Panc1 (cell line): ENCODE data around the gene TMED5. TPM values are rescaled to one million over a fixed set of nuclear protein-coding genes. Genes with fewer than 3 reads are reported as not detected.

Experiments used
- ATAC-seq: fragments of 200-7000 bp; cut with Tn5 transposase; 2 replicates; pipeline ENCODE4 v1.9.1; 2020; ENCODE audit warnings: mild to moderate bottlenecking, moderate library complexity
- BruUV-seq: library from RNA; stranded (reverse); fragments of 400-500 nt; replicated peaks from 2 replicates; lab custom pipeline; 2021; lab: Mats Ljungman, UMichigan
- CTCF ChIA-PET: fragments of 300-600 bp; sonication (Branson Sonifier 250); formaldehyde crosslinking; loops from one replicate; lab custom pipeline; 2022; ENCODE audit warnings: antibody characterized with exemption; lab: Charles Lee
- POLR2A ChIA-PET: fragments of 300-600 bp; sonication (Branson Sonifier 250); formaldehyde crosslinking; loops from one replicate; lab custom pipeline; 2022; ENCODE audit warnings: antibody characterized with exemption; lab: Charles Lee
- DNase-seq: peaks from one replicate; pipeline ENCODE4 v3.0.0-alpha.2; 2010; ENCODE audit warnings: low read depth, low spot score
- H3K27ac ChIP-seq: 2 replicates; pipeline ENCODE4 v1.5.1; 2011; ENCODE audit warnings: mild to moderate bottlenecking, low read length, inconsistent platforms
- H3K27me3 ChIP-seq: fragments of 200-500 bp; sonication (Bioruptor generic); 2 replicates; pipeline ENCODE4 v1.6.0; 2014; ENCODE audit warnings: low read length, inconsistent platforms; ENCODE audit not compliant: control insufficient read depth, insufficient read depth
- H3K36me3 ChIP-seq: fragments of 200-500 bp; sonication (Bioruptor generic); 2 replicates; pipeline ENCODE4 v1.5.1; 2014; ENCODE audit warnings: inconsistent platforms, mild to moderate bottlenecking, low read length, moderate library complexity; ENCODE audit not compliant: control insufficient read depth, insufficient read depth
- H3K4me1 ChIP-seq: 2 replicates; pipeline ENCODE4 v1.5.1; 2011; ENCODE audit warnings: inconsistent platforms, mild to moderate bottlenecking, low read length, moderate library complexity; ENCODE audit not compliant: control insufficient read depth, insufficient read depth
- H3K4me3 ChIP-seq, 2 experiments: 2 replicates each; pipeline ENCODE4 v1.5.1; 2011 to 2012; ENCODE audit warnings: low read depth in 2 of 2, low read length in 2 of 2, mild to moderate bottlenecking in 2 of 2, inconsistent platforms in 1 of 2, moderate library complexity in 1 of 2
- H3K9me3 ChIP-seq: fragments of 200-500 bp; sonication (Bioruptor generic); 2 replicates; pipeline ENCODE4 v1.5.1; 2014; ENCODE audit warnings: low read depth, mild to moderate bottlenecking, inconsistent platforms, low read length, moderate library complexity; ENCODE audit not compliant: control insufficient read depth, insufficient read depth
- POLR2AphosphoS5 ChIP-seq: IDR thresholded peaks from 2 replicates; pipeline ENCODE4 v1.6.1; 2012; ENCODE audit warnings: mild to moderate bottlenecking, low read depth, low read length, moderate library complexity
- REST ChIP-seq, 2 experiments: IDR thresholded peaks; 2 replicates each; pipeline ENCODE4 v1.6.1; 2011 to 2012; ENCODE audit warnings: low read depth in 2 of 2, control low read depth in 1 of 2, low read length in 1 of 2, mild to moderate bottlenecking in 1 of 2, moderate library complexity in 1 of 2; ENCODE audit not compliant: insufficient read depth in 1 of 2
- SIN3A ChIP-seq: IDR thresholded peaks from 2 replicates; pipeline ENCODE4 v1.6.1; 2012; ENCODE audit warnings: low read depth, mild to moderate bottlenecking, low read length, moderate library complexity, borderline replicate concordance; ENCODE audit not compliant: insufficient read depth
- TCF7L2 ChIP-seq: IDR thresholded peaks from 2 replicates; pipeline ENCODE4 v1.6.1; 2011; ENCODE audit warnings: mild to moderate bottlenecking, low read depth, low read length, inconsistent platforms
- in situ Hi-C: cut with HindIII; loops from 2 replicates; pipeline ENCODE4 v1.10.0; 2016; ENCODE audit warnings: low sequenced_read_pairs, low pct_unique_long_range_greater_than_20kb
- intact Hi-C: fragments of 100-400 bp; cut with micrococcal nuclease; formaldehyde crosslinking; loops from one replicate; pipeline ENCODE4 v1.10.0; 2022; ENCODE audit not compliant: unreplicated experiment
- total RNA-seq: library from RNA; stranded (reverse); gene quantifications from one replicate; pipeline ENCODE4 v1.2.1, GENCODE V29; 2021; ENCODE audit not compliant: unreplicated experiment
- TF ChIP-seq, protein P1 (sequence below): fragments of 450-650 bp; IDR thresholded peaks from 2 replicates; pipeline ENCODE4 v1.5.1; 2017; ENCODE audit warnings: mild to moderate bottlenecking

Gene TMED5
- total RNA-seq, 1 experiment from 2014 or later = 45.6 TPM

- Histone ChIP-seq H3K27me3 (no peaks in the 10 kb centered on the region), H3K27ac (no peak overlapping the region), H3K4me1 (no peaks in the 10 kb centered on the region), H3K36me3 (peaks cover 4% of the 10 kb centered on the region; the same call in 1 of the 2 replicates), H3K9me3 (no peaks in the 10 kb centered on the region), H3K4me3 (no peak overlapping the region)
- CTCF ChIA-PET = no interaction called here
- POLR2A ChIA-PET = no interaction called here
- BruUV-seq = no TSS peak
- no peak for TF ChIP-seq POLR2AphosphoS5
- TF ChIP-seq SIN3A = no peak
- TF ChIP-seq TCF7L2 = no peak
- TF ChIP-seq REST (IDR thresholded peaks at IDR 0.05; ENCODE audit: insufficient read depth in 1 of 2, low read depth in 2 of 2, low read length in 1 of 2) = no peak
- TF ChIP-seq, protein P1, sequence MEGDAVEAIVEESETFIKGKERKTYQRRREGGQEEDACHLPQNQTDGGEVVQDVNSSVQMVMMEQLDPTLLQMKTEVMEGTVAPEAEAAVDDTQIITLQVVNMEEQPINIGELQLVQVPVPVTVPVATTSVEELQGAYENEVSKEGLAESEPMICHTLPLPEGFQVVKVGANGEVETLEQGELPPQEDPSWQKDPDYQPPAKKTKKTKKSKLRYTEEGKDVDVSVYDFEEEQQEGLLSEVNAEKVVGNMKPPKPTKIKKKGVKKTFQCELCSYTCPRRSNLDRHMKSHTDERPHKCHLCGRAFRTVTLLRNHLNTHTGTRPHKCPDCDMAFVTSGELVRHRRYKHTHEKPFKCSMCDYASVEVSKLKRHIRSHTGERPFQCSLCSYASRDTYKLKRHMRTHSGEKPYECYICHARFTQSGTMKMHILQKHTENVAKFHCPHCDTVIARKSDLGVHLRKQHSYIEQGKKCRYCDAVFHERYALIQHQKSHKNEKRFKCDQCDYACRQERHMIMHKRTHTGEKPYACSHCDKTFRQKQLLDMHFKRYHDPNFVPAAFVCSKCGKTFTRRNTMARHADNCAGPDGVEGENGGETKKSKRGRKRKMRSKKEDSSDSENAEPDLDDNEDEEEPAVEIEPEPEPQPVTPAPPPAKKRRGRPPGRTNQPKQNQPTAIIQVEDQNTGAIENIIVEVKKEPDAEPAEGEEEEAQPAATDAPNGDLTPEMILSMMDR = no peak
- in situ Hi-C loops = no loop called here
- no peak for ATAC-seq
- intact Hi-C loops = no loop called here
- no peak for DNase-seq
Observed at GRCh38 chr1:93194231-93194990, 14.2 kb upstream of the TMED5 start.

DNA sequence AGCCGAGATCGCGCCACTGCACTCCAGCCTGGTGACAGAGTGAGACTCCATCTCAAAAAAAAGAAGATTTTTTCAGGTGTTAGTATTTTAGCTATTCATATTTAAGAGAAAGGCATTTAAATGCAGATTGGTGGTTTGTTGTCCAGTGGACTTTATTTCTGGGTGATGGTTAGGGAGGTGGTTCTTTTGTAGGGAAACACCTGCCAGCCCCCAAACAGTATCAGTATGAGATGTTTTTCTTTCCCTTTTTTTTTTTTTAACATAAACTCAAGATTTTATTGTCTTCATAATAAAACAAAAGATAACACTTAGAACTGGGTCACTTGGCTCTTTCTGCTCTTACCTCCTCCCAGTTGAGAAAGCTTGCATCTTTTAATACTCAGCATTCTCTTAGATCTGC is 10.2 kb upstream of the TMED5 start:
- DNase-seq (no peak), ATAC-seq (no peak)
- H3K9me3 ChIP-seq = no peaks in the 10 kb centered on the region
- TF ChIP-seq POLR2AphosphoS5 (no peak), TCF7L2 (no peak), SIN3A (no peak), REST (IDR thresholded peaks at IDR 0.05; ENCODE audit: insufficient read depth in 1 of 2, low read depth in 2 of 2, low read length in 1 of 2) (no peak)
- TF ChIP-seq, protein P1 = no peak
- in situ Hi-C loops (no loop called here), intact Hi-C loops (no loop called here)
- H3K27ac ChIP-seq = no peak overlapping the region
- peaks cover 12% of the 10 kb centered on the region; the same call in 1 of the 2 replicates for H3K36me3 ChIP-seq
- no peak overlapping the region for H3K4me3 ChIP-seq
- no TSS peak for BruUV-seq
- no peaks in the 10 kb centered on the region for H3K4me1 ChIP-seq
- ChIA-PET CTCF (no interaction called here), POLR2A (no interaction called here)
- no peaks in the 10 kb centered on the region for H3K27me3 ChIP-seq
